Stimulated activated CD4-positive, alpha-beta T cell treated with anti-CD3 and anti-CD28 coated beads, Interleukin-1b, Interleukin-23, amount 100 ng/mL, for 1 hour (primary cell): ENCODE measurements around the gene MEX3C.

ENCODE experiments used
- DNase-seq, 2 donors: peaks; one replicate each; pipeline ENCODE4 v3.0.0-alpha.2; 2020; ENCODE audit warnings: low read depth in 2 of 2

The MEX3C gene

DNA sequence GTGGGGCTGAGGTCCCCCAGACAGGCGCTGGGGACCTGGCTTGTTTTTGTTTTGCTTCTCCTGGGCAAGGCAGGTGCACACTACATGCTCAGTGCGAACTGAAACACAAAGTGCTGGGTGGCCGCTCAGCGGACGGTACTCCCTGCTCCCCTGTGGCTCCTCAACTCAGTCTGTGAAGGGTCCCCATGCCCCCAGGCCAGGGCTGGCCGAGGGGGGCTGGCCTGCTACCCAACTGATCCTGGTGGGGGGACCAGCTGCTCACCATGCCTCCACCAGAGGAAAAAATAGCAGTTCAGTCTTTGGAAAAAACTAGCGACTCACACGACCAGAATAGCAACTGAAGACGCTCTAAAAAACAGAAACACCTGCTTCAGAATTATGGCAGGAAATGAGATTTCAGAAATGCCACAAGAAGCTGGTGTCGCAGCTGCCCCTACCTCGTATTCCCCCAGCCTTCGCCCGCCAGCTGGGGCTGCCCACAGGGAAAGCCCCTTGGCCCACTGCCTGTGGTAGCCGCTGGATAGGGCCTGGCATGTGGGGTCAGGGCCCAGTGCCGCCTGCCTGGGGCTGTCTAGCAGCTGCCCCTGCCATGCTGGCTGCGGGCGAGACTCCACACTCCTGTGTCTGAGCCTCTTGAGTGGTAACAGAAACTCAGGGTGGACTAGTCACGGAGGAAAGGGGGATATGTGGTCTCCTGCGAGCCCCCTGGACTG lies 43.7 kb downstream of the MEX3C start:
- peak in 1 of 2 donors; percentile 8 for DNase-seq

DNA sequence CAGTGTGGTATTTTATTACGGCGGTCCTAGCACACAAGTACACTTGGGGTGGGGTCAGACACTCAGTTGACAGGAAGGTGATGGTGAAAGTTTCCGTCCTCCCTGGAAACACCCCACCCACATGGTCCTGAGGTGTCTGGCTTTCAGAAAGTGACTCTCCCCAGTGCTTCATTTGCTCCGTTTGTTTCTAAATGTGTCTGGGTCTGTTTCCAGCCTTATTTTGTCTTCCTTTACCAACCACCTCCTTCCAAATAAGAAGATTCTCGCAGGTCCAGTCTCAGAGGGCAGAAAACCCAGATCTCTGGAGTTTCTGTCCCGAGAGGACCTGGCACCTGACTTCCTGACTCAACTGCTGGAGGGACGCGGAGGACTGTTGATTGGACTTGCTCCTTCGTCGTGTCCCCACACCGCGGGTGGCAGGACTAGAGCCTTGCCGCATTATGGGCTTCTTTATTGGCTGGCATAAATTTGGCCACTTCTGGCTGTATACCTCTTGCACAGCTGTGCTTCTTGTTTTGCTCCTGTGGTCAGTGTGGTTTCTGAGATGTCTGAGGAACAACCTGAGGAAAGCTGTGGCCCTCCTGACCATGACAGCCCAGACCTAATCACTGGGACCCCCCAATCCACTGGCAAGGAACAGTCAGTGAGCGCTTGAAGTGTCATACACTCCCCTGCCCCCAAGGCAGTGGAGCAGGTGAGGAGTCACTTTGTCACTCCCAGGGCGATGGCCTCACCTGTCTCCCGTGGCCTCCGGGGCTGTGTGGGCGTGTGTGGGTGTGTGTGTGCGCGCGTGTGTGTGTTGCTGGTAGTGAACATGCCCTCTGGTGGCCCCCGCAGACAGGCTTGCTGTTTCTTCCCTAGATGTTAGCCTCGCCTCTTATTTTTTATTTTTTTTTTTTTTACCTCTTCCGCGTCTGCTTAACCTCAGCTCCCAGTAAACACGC lies 45.6 kb downstream of the MEX3C start:
- DNase-seq, result peak; percentile 50 to 61

DNA sequence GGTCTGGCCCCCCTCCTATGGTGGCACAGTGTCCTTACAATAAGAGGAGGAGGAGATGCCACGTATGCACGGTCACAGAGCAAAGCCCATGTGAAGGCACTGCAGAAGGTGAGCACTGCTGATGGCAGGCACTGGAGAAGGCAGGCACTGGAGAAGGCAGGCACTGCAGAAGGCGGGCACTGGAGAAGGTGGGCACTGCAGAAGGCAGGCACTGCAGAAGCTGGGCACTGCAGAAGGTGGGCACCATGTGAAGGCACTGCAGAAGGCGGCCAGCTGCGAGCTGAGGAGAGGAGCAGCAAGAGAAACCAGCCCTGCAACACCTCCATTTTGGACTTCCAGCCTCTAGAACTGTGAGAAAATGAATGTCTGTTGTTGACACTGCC lies 46.3 kb downstream of the MEX3C start:
- DNase-seq, result no peak

DNA sequence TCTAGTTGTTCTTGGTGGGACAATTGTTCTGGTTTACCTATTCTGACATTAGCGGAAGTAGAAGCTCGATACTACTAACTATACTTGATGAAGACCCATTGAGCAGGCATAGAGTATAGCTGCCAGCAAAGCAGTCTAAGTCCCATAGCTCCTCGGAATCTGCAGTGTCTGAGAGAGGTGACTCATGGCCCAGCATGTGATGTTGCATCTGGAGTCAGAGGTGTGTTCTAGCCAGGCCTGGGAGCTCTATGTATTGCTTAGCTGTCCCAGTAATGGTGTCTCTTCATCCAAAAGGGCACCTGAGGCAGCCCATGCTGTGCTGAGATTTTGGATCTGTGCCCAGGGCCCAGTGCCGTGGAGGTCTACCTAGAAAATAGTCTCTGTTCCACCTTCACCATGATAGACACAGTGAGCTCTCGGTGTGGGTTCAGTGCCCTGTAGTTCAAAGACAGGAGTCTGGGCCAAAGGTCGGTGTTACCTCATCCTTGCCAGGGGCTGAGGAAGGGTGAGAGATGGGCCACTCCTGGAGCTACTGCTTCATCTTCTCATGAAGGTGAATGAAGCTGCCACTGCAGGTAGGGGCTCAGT lies 47.3 kb downstream of the MEX3C start:
- DNase-seq, result no peak

DNA sequence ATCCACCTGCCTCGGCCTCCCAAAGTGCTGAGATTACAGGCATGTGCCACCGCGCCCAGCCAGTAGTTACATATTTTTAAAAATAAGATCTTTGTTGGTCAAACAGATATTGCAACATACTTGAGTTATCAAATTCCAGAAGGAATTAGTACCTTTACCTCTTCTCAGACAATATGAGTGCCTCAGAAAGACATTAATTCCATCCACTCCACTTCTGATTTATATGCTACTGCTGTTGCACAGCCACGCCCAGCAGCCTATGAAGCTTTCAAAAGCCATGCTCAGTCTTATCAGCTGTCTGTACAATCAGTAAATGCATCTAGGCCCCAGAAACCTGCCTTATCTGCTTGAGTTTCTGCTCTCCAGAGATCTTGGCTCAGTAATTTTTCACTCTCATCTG lies 47.8 kb downstream of the MEX3C start:
- no peak for DNase-seq

DNA sequence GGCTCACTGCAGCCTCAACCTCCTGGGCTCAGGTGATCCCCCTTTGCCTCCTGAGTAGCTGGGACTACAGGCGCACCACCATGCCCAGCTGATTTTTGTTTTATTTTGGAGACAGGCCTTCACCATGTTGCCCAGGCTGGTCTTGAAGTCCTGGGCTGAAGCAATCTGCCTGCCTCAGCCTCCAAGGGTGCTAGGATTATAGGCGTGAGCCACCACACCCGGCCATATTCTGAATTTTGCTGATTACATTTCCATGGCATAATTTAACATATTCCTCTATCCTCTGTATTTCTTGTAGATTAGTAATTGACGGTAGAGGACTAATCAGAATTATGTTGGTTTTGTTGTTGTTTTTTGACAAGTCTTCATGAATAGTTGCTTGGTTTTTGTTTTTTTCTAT lies 50.6 kb downstream of the MEX3C start:
- no peak for DNase-seq

DNA sequence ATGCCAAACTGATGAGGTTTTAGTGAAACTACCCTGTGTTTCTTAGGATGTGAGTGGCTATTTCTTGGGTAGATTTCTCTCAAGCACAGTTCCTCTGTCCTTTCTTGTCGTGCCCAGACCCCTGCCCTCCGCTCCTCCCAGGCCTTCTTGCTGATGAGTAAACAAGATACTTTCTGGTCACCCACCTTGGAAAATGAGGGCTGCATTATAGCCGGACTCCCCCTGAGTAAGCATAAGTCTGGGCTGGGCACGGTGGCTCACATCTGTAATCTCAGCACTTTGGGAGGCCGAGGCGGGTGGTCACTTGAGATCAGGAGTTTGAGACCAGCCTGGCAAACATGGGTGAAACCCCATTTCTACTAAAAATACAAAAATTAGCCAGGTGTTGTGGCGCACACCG lies 58.5 kb downstream of the MEX3C start:
- no peak for DNase-seq

DNA sequence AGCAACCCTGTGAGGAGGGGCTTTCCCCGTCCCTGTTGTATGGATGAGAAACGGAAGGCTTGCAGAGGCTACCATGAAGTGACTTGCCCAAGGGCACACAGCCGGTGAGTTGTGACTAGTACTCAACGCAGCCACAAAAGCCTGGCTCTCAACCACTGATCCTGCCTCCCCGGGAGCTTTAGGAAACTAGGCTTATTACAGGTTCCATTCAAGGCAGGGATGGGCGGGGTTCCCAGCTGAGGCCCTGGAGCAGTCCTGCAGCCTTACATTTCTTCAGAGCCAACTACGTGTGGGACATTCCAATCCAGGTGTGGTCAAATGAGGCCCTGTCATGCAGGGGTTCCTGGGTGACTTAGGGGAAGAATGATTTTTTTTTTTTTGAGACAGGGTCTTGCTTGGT lies 59.6 kb downstream of the MEX3C start:
- DNase-seq, result no peak

DNA sequence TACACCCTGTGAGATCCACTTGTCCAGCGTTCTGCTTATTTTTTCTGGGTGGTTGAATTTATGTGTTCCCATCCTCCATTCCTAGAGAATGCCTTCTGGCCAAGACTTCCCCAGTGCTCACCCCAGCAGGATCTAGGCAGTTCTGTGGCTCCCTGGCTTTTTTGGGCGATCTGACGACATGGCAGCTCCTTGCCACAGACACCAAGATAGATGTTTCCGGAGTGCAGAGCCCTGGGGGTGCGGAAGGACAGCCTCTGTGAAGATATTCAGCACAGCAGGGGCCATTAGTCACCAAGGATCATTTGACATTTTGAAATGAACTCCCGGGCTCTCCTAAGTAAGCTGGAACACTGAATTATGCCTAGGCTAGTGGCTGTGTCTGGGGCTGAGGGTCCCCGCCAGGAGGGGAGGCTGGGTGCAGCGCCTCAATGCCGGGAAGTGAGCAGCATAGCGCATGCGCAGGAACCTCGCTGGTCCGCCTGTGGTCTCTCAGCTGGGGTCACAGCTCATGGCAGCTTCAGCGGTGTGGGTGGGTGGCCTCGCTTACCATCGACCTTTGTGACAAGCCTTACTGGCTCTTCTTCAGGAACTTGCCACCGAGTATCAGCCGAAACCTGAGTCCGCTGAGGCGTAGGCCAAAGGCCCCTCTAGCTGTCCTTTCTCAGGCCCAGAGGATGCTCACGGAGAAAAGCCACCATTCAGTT lies 60.3 kb downstream of the MEX3C start:
- DNase-seq, result no peak

DNA sequence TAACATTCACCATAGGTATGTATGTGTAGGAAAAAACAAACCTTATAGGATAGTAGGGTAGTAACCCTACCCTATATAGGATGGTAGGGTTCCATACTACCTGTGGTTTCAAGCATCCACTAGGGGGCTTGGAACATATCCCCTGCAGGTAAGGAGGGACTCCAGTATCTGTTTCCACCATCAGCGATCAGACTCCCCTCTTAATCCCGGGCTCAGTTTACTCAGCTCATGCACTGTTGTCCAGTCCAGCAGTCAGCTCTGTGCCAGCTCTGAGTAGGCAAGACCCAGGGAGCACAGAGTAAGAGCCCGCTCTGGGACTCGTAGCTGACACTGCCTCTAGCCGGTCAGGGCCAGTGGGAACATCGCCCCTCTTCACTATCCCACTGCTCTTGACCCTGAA lies 61.7 kb downstream of the MEX3C start:
- DNase-seq, result no peak

DNA sequence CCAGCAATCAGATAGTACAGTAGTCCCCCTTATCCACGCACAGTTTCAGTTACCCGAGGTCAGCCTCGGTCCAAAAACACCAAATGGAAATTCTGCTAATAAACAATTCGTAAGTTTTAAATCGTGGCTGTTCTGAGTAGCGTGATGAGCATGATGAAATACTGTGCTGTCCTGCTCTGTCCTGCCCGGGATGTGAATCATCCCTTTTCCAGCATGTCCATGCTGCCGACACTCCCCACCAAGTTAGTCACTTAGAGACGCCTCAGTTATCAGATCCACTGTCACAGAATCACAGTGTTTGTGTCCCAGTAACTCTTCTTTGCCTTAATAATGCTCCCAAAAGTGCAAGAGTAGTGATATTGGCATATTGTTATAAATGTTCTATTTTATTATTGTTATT lies 62.1 kb downstream of the MEX3C start:
- no peak for DNase-seq

DNA sequence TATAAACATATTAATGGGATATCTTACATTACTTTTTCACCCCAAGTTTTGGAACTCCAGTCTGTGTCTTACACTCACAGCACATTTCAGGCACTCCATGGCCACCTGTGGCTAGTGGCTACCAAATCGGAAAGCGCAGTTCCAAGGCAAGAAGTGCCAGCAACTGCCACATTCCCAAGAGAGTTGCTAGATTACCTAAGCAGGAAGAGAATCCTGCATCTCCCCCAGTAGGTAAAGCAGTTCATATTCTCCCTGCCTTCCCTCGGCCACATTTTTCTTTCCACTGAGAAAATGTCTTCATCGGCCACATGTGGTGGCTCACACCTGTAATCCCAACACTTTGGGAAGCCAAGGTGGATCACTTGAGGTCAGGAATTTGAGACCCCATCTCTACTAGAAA lies 62.8 kb downstream of the MEX3C start:
- DNase-seq, result no peak

DNA sequence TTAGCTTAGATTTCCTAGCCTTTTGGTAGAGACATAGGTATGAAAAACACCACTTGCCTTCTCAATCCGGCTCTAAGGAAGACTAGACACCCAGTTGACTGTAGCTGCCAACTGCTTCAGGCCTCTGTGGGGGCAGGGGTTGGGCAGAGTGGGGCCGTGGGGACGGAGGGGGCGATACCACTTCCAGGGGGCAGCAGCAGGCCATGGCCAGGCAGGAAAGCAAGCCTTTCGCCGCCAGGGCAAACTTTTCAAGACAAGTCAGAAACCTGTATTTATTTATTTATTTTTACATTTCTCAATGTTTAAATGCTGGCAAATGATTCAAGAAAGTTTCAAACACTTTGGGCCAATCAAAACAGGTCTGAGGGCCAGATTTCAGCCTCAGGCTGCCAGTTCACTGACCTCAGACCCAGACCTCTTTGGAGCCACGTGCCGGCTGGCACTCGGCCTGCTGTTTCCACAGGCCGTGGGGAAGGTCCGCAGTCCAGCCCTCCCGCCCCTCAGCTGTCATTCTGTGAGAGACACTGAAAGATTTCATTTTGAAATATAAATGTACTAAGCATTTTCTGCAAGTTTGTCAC lies 63.8 kb downstream of the MEX3C start:
- no peak for DNase-seq

DNA sequence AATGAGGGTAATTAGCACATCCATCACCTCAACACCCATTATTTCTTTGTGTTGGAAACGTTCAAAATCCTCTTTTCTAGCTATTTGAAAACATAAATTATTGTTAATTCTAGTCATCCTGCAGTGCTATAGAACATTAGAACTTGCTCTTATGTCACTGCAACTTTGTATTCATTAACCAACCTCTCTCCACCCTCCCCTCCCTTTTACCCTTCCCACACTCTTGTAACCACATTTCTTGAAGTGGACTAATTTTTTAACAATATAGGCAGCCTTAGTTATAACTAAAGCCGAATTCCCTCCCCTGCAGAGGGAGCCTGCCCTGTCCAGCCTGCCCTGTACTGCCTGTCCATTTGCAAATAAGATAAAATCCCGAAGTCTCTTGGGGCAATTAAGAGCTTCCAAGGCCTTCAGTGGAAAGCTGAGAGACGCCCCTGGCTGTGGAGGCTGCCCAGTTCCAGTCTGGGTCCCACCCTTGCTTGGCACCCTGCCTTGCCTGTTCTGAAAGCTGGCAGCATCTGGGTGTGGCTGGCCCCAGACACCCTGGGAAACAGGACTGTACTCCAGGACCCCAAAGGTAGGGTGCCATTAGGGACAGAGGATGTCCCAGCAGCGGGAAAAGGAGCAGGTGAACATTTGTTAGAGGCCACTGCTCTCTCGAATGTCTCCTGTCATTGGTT lies 65.1 kb downstream of the MEX3C start:
- no peak for DNase-seq

DNA sequence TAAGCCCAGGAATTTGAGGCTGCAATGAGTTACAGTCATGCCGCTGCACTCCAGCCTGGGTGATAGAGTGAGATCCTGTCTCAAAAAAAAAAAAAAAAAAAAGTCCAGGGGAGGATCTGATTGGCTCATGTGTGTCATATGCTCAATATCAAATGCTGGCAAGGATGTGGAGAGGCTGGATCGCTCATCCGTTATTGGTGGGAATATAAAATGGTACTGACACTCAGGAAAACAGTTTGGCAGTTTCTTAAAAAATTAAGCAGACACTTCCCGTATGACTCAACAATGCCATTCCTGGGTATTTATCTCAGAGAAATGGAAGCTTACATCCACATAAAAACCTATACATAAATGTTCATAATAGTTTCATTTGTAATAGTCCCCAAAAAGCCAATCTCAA lies 68.9 kb downstream of the MEX3C start:
- no peak for DNase-seq

DNA sequence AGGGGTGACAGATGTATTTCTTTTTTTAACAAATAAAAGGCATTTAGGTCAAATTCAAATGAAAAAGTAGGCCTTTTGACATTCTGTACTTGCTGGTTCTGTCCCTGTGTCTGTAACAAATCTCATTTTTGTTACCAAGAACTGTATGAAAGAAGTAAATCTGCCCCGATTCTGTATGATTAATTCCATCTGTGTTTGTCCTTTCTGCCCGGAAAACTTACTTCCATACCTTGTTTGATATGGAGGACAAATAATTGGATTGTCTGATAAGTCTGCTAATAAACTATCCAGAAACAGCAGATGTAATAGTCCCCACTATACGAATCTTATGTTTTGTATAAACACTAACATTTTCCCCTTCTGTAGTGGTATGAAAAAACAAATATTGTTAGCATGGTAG lies 69.8 kb downstream of the MEX3C start:
- no peak for DNase-seq

DNA sequence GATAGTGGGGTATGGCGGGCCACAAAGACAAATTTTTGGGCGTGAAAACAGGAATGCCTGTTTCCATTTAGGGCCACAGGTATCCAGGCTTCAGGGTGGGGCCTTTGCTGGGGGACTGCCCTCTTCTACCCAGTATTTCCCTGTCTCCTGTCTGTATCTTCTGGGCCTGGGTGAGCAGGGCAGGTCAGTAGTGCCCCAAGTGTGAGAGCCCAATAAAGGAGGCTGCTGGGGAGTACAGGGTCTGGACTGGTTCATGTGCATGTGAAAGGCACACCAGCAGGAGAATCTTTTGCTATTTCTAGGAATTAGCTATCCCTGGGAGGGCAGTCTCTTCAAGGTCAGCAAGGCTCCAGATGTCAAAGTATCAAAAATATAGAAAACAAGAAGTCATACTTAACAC lies 71.5 kb downstream of the MEX3C start:
- DNase-seq, result no peak
